ENCODE measurements around the gene FOXK2. TPM values are rescaled to one million over a fixed set of nuclear protein-coding genes. Genes with fewer than 3 reads are reported as not detected.
A peak's percentile ranks its signal among the peaks of the same experiment; 100 is the strongest.

Gene FOXK2
- total RNA-seq, 1 experiment from 2014 or later: 96.2 TPM

- Mint-ChIP-seq H3K4me3 (ENCODE audit: low read depth, unreplicated experiment) (no peak overlapping the region), H3K9me3 (ENCODE audit: low read depth, unreplicated experiment) (no peaks in the 10 kb centered on the region), H3K36me3 (ENCODE audit: insufficient read depth, unreplicated experiment) (peaks cover 71% of the 10 kb centered on the region), H3K27me3 (ENCODE audit: unreplicated experiment) (no peaks in the 10 kb centered on the region), H3K27ac (ENCODE audit: unreplicated experiment) (no peak overlapping the region), H3K4me1 (ENCODE audit: low read depth, unreplicated experiment) (peaks cover 4% of the 10 kb centered on the region)
- BruUV-seq (replicated peaks): no TSS peak
- TF ChIP-seq CTCF (IDR thresholded peaks at IDR 0.05; ENCODE audit: unreplicated experiment): no peak
- DNase-seq: no peak
- CTCF ChIA-PET: no interaction called here
- intact Hi-C loops (cut with micrococcal nuclease; ENCODE audit: unreplicated experiment): no loop called here
Measured at GRCh38 chr17:82629748-82630147, 110.2 kb downstream of the FOXK2 start.

GRCh38 chr17:82630212-82630611 is 110.7 kb downstream of the FOXK2 start:
- peaks cover 68% of the 10 kb centered on the region for H3K36me3 Mint-ChIP-seq (ENCODE audit: insufficient read depth, unreplicated experiment)

GRCh38 chr17:82631544-82631943 is 112.0 kb downstream of the FOXK2 start:
- no peak for TF ChIP-seq CTCF (IDR thresholded peaks at IDR 0.05; ENCODE audit: unreplicated experiment)
- intact Hi-C loops (cut with micrococcal nuclease; ENCODE audit: unreplicated experiment): no loop called here
- no peaks in the 10 kb centered on the region for H3K9me3 Mint-ChIP-seq (ENCODE audit: low read depth, unreplicated experiment)
- no peak for DNase-seq
- no peak overlapping the region for H3K27ac Mint-ChIP-seq (ENCODE audit: unreplicated experiment)
- CTCF ChIA-PET: no interaction called here
- peaks cover 65% of the 10 kb centered on the region for H3K36me3 Mint-ChIP-seq (ENCODE audit: insufficient read depth, unreplicated experiment)
- H3K4me3 Mint-ChIP-seq (ENCODE audit: low read depth, unreplicated experiment): no peak overlapping the region
- H3K27me3 Mint-ChIP-seq (ENCODE audit: unreplicated experiment): peaks cover under 1% of the 10 kb centered on the region
- no TSS peak for BruUV-seq (replicated peaks)
- H3K4me1 Mint-ChIP-seq (ENCODE audit: low read depth, unreplicated experiment): peaks cover 17% of the 10 kb centered on the region

More at GRCh38 chr17:82630212-82630611, 110.7 kb downstream of the FOXK2 start:
- H3K4me1 Mint-ChIP-seq (ENCODE audit: low read depth, unreplicated experiment): peaks cover 8% of the 10 kb centered on the region
- no peak overlapping the region for H3K4me3 Mint-ChIP-seq (ENCODE audit: low read depth, unreplicated experiment)
- H3K9me3 Mint-ChIP-seq (ENCODE audit: low read depth, unreplicated experiment): no peaks in the 10 kb centered on the region
- no peak for TF ChIP-seq CTCF (IDR thresholded peaks at IDR 0.05; ENCODE audit: unreplicated experiment)
- DNase-seq: no peak
- BruUV-seq (replicated peaks): no TSS peak
- CTCF ChIA-PET: no interaction called here
- H3K27me3 Mint-ChIP-seq (ENCODE audit: unreplicated experiment): no peaks in the 10 kb centered on the region
- H3K27ac Mint-ChIP-seq (ENCODE audit: unreplicated experiment): peak overlapping the region; percentile 75
- intact Hi-C loops (cut with micrococcal nuclease; ENCODE audit: unreplicated experiment): no loop called here

GRCh38 chr17:82632451-82632850 is 112.9 kb downstream of the FOXK2 start:
- H3K4me1 Mint-ChIP-seq (ENCODE audit: low read depth, unreplicated experiment): peaks cover 26% of the 10 kb centered on the region
- H3K36me3 Mint-ChIP-seq (ENCODE audit: insufficient read depth, unreplicated experiment): peaks cover 65% of the 10 kb centered on the region
- H3K9me3 Mint-ChIP-seq (ENCODE audit: low read depth, unreplicated experiment): peaks cover 3% of the 10 kb centered on the region
- DNase-seq: no peak
- peaks cover 7% of the 10 kb centered on the region for H3K27me3 Mint-ChIP-seq (ENCODE audit: unreplicated experiment)
- CTCF ChIA-PET: no interaction called here
- TF ChIP-seq CTCF (IDR thresholded peaks at IDR 0.05; ENCODE audit: unreplicated experiment): no peak
- BruUV-seq (replicated peaks): no TSS peak
- intact Hi-C loops (cut with micrococcal nuclease; ENCODE audit: unreplicated experiment): no loop called here
- no peak overlapping the region for H3K4me3 Mint-ChIP-seq (ENCODE audit: low read depth, unreplicated experiment)
- H3K27ac Mint-ChIP-seq (ENCODE audit: unreplicated experiment): no peak overlapping the region
